Measurements from ENCODE around the gene TRPM2.

Gene TRPM2

DNA sequence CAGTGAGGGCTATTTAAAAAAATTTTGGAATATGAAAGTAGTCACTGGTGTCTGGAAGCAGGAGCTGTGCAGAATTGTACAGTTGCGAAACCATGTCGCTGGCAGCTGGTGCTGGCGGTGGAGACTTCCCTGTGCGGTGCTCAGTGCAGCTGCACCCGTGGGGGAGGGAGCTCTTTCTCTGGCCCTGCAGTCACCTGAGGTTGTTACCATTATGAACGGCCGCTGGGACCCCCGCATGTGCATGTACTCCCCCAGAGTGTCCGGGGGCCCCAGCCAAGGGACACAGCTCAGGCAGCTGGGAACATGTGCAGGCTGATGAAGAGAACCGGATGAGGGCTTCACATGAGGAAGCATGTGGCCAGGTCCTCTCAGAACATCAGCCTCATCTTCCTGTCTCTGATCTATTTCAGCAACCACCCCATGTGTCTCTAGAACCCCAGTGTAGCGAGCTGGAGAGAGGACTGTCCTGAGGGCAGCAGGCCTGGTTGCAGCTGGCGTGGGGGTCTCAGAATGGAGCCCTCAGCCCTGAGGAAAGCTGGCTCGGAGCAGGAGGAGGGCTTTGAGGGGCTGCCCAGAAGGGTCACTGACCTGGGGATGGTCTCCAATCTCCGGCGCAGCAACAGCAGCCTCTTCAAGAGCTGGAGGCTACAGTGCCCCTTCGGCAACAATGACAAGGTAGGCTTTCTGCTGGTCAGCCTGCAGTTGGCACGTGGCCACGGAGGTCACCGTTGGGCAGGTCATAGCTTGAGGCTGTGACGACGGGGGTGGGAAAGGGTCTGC lies at the start of gene TRPM2:
TRPM2 (plus strand) TSS at position 431 of the 780 bp plus-strand sequence; CDS start at position 511, 80 bp downstream.
- no peak for DNase-seq (ENCODE audit: low read depth, low spot score)

DNA sequence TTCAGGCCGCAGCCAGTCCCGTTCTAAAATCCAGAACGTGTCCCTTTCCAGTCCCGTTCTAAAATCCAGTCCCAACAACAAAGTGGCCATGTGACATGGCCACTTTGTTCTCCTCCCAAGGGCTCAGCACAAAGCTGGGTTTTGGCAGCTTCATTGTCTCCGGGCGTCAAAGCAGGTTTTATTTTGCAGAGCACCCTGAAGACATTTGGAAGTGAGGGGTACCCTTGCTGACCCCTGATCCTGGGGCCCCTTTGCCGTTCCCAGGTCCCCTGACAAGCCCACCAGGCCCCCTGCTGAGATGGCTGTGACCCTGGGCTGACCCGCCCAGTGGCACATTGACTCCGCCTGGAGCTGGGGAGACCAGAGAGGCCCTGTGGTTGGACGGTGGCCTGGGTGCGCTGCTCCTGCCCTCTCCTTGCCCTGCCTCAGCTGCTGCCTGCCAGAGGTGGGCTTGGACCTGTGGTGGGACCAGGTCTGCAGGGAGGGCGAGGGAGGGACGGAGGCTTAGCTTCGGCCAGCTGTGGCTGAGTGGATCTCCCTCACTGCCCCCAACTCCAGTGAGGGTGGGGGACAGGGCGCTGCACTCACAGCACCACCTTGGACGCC lies 49.3 kb upstream of the TRPM2 start:
- DNase-seq (ENCODE audit: low read depth, low spot score): no peak

DNA sequence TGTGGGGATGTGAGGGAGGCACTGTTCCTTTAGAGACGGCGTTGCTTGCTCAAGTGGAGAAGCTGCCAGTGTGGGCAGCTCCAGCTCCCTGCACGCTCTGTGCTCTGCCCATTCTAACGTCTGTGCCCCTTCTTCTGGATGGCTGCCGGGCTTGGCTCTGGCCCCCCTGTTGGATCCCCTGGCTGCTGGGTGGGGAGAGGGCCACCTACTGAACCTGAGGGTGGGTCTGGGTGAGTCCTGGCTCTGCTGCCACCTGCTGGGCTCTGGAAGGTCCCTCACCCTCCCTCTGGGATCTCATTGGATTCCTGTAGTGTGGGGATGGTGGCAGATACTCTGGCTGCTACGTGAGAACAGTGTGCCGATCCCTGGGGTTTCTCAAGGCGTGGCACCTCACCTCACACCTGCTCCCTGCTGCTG lies 48.5 kb upstream of the TRPM2 start:
- no peak for DNase-seq (ENCODE audit: low read depth, low spot score)

DNA sequence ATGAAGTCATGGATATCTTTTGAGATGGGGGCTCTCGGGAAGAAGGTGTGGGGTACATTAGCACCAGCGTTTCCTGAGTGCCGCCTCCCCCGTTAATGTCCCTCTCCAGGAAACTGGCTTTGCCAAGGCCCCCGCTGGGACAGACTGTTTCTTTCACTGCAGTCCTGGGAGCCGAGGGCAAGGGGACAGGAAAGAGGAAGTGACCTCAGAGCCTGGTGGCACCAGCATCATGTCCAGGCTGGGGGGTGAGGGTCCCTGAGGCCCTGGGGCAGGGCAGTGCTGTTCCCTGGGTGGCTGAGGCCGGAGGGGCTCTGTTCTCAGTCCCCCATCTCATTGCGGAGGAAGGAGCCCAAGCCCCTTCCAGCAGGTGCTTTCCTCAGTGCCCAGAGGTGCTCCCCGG lies 47.7 kb upstream of the TRPM2 start:
- DNase-seq (ENCODE audit: low read depth, low spot score): no peak

DNA sequence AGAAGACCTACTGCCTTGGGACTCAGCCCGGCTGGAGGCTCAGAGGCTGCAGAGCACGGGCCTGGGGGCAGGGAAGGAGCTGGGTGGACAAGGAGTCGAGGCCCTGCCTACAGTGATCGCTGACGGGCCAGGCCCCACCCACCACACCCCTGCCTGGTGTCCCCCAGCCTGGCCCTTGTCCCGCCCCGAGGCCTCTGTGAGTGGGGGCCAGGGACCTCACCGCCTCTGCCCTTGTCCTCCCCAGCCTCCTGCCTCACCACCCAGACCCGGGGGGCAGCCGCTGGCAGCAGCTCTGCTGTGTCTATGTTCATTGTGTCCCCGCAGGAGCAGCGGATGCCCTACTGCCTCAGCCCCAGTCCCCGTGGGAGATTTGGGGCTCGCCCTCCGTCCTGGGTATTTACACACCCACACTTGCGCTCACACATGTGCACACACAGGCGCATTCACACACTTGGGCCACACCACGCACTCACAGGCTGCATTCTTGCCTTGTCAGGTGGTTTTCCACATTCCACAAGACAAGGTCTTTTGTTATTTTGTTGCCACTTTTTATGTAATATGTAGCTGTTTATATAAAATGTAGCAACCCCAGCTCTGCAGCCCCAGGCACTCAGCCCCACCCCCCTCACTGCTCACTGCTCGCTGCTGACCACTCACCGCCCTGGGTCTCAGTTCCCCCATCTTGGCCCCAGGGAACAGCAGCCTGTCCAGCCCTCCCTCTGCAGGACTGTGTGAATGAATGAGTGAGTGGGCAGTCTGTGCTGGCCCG lies 46.3 kb upstream of the TRPM2 start:
- no peak for DNase-seq (ENCODE audit: low read depth, low spot score)

DNA sequence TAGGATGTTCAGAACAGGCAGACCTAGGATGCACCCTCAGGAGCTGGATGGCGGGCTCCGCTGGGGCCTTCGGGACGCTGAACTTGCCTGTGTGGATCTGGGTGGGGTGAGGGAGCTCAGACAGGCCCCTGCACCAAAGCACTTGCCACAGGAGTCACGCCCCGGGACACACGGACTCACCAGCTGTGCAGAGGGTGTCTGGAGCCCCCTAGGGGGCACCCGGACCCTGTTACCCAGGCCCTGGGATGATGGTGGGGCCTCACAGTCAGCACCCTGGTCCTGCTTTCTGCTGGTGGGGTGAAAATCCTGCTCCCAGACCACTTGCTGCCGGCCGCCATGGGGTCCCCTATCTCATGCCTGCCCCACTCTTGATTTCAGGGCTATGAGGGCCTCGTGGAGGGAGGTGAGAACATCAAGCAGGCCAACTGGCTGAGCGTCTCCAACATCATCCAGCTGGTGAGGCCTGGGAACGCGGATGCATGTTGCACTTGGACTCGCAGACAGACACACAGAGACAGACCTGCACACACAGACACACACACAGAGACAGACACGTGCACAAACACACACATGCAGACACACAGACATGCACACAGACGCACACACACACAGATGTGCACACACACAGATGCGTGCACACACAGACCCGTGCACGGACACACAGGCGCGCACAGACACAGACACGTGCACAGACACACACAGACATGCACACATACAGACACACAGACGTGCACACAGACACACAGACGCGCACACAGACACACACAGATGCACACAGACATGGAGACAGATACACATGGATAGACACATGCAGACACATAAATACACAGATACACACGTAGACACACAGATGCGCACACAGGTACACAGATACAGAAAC lies 42.6 kb upstream of the TRPM2 start:
- DNase-seq (ENCODE audit: low read depth, low spot score): no peak

DNA sequence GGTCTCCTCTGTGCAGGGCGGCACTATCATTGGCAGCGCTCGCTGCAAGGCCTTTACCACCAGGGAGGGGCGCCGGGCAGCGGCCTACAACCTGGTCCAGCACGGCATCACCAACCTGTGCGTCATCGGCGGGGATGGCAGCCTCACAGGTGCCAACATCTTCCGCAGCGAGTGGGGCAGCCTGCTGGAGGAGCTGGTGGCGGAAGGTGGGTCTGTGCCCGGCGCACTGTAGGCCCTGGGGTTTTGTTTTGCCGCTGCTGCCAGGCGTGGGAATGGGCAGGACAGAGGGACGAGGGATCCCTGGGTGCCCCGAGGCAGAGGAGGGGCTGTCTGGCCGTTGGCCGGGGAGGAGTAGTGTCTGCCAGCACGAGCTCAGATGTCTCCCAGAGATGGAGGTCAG lies 41.3 kb upstream of the TRPM2 start:
- no peak for DNase-seq (ENCODE audit: low read depth, low spot score)

DNA sequence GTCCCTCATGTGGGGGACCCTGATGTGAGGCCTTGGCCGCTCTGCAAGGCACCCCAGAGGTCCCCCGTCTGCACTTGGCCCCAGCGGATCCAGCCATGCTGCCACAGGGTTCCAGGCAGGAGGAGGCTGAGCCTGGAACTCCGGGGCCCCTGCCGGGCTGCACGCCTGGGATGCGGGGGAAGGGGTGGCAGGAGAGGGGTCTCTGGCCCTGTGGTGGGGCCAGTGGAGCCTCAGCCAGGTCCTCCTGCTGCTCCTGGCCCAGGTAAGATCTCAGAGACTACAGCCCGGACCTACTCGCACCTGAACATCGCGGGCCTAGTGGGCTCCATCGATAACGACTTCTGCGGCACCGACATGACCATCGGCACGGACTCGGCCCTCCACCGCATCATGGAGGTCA lies 40.7 kb upstream of the TRPM2 start:
- no peak for DNase-seq (ENCODE audit: low read depth, low spot score)

DNA sequence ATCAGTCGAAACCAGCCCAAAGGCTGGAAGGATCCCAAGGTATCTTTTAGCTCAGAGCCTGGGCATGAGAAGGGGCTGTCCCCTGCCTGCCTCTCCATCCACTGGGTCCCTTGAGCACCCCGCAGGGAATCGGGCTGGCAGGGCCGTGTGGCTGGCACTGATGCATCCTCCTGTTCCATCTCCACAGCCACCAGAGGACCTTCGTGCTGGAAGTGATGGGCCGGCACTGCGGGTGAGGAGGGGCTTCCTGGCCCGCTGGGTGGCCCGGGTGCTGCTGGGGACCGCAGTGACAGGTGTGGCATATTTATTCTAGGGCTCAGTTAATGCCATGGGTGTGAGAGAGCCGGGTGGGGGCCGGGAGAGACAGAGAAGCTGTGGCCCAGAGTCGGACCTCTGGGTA lies 40.0 kb upstream of the TRPM2 start:
- DNase-seq (ENCODE audit: low read depth, low spot score): no peak

DNA sequence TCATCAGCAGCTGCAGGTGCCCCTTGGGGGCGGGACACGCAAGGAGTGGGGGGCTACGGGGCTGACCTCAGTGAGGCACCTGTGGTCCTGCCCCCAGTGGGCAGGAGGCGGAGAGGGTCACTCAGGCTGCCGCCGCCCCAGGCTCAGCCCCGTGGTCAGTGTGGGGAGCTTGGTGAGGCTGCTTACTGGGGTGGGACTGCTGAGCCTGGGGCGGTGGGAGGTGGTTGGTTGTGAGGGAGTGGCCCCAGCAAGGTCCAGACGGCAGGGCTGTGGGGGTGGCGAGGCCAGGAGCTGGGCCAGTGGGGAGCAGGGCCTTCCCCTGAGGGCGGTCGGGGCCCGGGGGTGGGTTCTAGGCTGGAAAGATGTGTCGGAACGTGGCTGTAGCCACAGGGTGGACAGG lies 39.3 kb upstream of the TRPM2 start:
- DNase-seq (ENCODE audit: low read depth, low spot score): no peak

DNA sequence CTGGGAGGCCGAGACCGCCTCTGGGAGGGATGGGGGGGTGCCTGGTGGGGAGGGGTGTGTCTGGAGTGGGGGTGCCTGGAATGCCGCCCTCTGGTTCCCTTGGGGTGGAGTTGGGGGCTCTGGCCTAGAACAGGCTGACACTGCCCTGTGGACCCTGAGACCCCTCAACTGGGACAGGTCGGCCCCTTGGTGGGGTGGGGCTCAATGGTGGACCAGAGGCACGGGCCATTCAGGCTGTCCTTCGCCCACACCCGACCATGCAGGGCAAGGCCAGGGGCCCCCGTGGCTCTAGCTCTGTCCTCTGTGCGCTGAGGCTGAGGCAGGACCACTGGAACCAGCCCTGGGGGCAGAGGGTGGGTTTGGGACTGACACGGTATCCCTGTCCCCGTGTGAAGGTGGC lies 38.9 kb upstream of the TRPM2 start:
- no peak for DNase-seq (ENCODE audit: low read depth, low spot score)

DNA sequence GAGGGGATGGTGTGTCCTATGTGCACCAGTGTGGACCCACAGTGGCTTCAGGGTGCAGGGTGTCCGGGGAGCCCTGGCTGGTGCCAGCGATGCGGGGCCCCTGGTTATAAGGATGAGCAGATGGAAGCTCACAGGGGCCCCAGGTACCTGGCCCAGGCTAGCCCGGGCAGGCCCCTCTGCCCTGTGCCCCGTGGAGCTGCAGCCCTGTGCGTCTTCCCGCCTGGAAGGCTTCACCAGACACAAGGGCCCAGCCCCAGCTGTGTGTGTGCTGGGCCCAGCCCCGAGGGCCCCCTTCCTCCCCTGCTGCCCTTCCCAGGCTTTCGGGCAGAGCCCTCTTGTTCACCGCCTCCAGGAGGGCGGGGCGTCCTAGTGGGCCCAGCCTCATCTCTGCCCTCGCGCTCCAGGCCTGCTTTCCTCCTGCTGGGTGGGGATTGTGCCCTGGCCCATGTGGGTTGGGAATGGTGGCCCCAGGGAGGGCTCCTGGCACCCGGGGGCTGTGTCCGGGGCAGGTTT lies 37.7 kb upstream of the TRPM2 start:
- DNase-seq (ENCODE audit: low read depth, low spot score): no peak

DNA sequence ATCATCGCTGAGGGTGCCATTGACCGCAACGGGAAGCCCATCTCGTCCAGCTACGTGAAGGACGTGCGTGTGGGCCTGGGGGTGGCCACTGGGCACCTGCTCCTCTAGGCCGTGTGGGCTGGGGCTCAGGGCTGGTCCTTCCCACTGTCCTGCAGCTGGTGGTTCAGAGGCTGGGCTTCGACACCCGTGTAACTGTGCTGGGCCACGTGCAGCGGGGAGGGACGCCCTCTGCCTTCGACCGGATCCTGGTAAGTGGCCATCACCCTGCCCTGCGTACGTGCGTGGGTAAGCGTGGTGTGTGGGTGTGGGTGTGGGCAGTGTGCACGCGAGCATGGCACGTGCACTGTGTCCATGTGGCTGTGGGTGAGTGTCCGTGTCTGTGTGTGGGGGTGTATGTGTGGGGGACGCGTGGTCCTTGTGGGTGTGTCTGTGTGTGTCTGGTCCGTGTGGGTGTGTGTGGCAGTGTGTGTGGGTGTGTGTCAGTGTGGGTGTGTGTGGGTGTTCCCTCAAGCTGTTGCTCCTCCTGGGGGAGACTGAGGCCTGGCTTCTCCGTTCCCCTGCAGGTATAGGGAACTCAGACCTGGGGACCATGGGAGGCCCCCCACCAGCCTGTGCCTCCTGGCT lies 37.0 kb upstream of the TRPM2 start:
- DNase-seq (ENCODE audit: low read depth, low spot score): no peak

DNA sequence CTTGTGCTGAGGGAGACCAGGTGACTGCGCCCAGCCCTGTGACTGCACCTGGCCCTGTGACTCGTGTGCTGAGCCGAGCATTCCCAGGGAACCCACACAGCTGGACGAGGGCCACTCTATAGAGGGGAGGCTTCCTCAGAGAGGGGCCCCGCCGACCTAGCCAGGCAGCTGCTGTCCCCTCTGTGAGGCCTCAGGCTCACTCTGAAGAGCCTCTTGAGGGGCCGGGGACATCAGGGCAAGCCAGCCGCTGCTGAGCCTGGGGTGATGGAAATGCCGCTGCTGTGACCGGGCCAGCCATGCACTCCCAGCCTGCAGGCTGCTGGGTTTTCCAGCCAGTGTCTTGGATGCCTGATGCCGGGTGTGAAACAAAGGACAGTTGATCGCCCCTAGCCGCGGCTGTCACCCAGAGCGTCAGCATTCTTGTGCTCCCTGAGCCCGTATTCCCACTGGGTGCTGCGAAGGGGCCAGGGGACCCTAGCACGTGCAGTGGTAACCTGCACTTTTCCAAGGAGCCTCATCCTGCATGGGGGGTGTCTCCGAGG lies 36.1 kb upstream of the TRPM2 start:
- DNase-seq (ENCODE audit: low read depth, low spot score): no peak

DNA sequence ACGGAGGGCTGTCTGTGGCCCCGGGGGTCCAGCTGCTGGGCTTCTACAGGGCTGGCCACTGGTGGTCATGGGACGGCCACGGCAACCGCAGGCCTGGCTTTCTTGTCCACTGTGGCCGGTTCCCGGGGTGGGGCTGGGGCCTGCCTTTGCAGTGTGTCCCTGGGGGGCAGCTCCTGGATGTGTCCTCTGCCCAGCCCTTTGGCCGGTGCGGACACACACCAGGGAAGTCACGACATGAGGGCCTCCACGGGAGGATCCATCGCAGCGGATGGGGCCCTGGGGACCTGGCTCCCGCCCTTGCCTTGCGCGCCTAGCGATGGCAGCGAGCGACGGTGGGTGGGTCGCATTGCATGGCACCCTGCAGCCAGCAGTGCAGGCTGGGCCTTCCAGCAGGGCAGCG lies 35.5 kb upstream of the TRPM2 start:
- DNase-seq (ENCODE audit: low read depth, low spot score): no peak

DNA sequence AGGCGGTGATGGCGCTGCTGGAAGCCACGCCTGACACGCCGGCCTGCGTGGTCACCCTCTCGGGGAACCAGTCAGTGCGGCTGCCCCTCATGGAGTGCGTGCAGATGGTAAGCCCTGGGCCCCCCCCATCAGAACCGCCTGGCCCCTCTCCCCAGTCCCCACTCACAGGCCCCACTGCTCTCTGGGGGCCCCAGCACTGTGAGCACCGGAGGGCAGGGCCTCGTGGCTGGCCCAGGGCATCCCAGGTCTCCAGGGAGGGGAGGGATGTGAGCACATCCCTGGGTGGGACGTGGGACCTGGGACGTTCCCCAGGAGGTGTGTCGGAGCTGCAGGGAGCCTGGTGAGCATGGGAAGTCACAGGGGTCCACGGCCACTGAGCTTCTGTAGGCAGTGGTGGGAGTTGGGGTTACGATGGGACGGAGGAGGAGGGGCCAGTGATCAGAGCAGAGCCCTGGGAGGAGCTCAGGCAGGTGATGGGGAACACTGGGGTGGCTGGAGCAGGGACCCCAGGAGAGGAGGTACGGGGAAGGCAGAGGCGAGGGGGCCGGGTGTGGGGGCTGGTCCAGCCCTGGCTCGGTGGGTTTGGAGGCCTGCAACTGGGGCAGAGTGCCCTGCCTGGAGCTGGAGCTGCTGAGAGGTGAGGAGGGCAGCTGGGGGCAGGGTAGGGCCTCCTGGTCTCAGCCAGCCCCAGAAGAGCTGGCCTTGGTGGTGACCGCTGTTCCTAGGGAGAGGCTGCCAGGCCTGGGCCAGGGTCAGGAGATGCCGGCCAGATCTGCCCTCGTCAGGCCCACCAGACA lies 34.7 kb upstream of the TRPM2 start:
- no peak for DNase-seq (ENCODE audit: low read depth, low spot score)

DNA sequence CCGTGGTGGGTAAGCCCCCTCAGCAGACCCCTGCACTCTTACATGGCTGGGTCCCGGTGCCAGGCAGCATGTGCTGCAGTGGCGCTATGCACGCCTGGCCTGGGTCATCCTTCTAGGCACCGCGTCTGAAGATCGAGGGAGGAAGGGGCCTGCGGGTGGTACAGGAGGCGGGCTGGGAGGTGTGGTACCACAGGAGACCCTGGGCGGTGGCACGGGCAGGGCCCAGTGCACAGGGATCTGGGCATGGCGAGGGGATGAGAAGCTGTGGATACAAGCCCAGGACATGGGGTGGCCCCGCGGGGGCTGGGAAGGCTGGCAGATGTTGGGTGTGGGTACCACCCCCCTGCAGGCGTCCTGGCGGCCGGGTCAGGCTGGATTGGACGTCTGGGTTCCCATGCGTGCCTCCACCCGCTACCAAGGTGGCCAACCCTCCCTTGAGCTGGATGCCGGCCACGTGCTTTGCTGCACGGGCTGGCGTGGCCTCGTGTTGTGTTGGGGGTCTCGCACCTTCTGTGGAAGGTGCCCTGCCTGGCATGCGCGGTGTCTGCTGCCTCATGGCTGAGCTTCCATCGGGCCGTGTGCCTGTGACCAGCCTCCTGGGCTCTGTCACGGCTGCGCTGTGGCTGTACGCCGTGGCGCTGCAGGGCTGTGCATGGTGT lies 33.9 kb upstream of the TRPM2 start:
- DNase-seq (ENCODE audit: low read depth, low spot score): no peak

DNA sequence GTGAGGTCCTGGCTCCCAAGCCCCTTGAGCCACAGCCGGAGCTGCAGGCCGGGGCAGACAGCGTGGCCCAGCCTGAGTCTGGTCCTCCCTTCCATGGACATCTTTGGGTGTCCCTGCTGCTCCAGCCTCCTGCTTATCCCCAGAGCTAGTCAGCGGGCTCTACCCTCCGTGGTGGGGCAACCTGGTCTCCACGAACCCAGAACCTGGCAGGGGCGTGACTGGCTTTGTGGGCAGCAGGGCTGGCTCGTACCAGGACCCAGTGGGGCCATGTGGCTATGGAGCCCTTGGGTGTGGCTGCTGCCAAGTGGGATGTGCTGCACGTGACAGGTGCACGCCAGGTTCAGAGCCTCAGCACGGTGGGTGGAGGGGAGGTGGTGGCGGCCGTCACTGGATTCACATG lies 32.6 kb upstream of the TRPM2 start:
- DNase-seq (ENCODE audit: low read depth, low spot score): no peak

DNA sequence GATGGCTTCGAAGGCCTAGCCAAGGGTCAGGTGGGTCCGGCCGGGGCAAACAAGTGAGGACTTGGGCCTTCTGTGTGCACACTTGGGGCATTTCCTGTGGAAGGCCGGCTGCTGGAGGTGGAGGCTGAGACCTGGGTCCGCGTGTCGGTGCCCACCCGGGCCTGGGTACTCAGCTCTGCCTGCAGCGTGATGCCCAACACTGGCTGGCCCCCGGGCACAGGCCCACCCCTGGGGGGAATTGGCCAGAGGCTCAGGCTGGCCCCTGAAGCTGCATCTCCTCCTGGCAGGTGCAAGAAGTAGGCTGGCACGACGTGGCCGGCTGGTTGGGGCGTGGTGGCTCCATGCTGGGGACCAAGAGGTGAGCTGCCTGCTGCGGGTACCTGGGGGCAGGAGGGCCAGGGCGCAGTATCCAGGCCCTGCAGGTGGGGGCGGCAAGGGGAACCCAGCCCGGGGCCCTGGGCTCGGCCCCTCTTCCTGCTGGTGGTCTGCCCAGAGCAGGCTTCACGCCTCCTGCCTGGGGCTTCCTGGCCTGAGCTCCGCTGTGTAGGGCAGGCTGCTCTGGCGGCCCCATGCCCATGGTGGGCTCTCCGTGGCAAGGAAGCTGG lies 31.5 kb upstream of the TRPM2 start:
- no peak for DNase-seq (ENCODE audit: low read depth, low spot score)
